ENCODE measurements around the gene MACROD2. TPM values are rescaled to one million over a fixed set of nuclear protein-coding genes. Genes with fewer than 3 reads are reported as not detected.
"Not testable (repeated sequence)": the region's sequence is repeated elsewhere in the genome, so short reads cannot be mapped to it uniquely, and the experiment has no call there.

The MACROD2 gene
- total and polyA plus RNA-seq, 8 donors, result 0.78 to 31.3 (median 10.9) TPM; not detected in 1

- H3K4me3 ChIP-seq, result no peak overlapping the region
- intact Hi-C loops (cut with DNase I; ENCODE audit: low total_unique reads), result no loop called here
- 90 to 98% (median 96%) methylated on average over 1 of the region's 1 CpG for WGBS, 5 donors
Observed at GRCh38 chr20:14925300-14925699, 930.0 kb downstream of the MACROD2 start.

GRCh38 chr20:14926436-14926835 lies 931.1 kb downstream of the MACROD2 start:
- 85 to 97% (median 90%) methylated on average over 2 of the region's 2 CpGs for WGBS, 5 donors
- DNase-seq; H3K4me3 ChIP-seq; intact Hi-C loops (cut with DNase I; ENCODE audit: low total_unique reads); H3K36me3 ChIP-seq; H3K27ac ChIP-seq; H3K27me3 ChIP-seq; H3K9me3 ChIP-seq; H3K4me1 ChIP-seq: not testable (repeated sequence)

More at GRCh38 chr20:14925300-14925699, 930.0 kb downstream of the MACROD2 start:
- DNase-seq, result no peak
- peaks cover 0 to 2% (median under 1%) of the 10 kb centered on the region in 4 donors for H3K4me1 ChIP-seq
- H3K27me3 ChIP-seq, result no peaks in the 10 kb centered on the region
- H3K36me3 ChIP-seq, result no peaks in the 10 kb centered on the region
- TF ChIP-seq POLR2AphosphoS5 (IDR thresholded peaks at IDR 0.05), result no peak
- no peak for TF ChIP-seq EP300 (IDR thresholded peaks at IDR 0.05)
- TF ChIP-seq CTCF (IDR thresholded peaks at IDR 0.05), result no peak
- no peak for TF ChIP-seq POLR2A (IDR thresholded peaks at IDR 0.05)
- no peak overlapping the region for H3K27ac ChIP-seq
- H3K9me3 ChIP-seq, result no peaks in the 10 kb centered on the region

GRCh38 chr20:14928083-14928482 lies 932.8 kb downstream of the MACROD2 start:
- DNase-seq, result no peak
- Histone ChIP-seq H3K4me3 (no peak overlapping the region), H3K36me3 (no peaks in the 10 kb centered on the region), H3K27ac (no peak overlapping the region), H3K9me3 (no peaks in the 10 kb centered on the region), H3K27me3 (no peaks in the 10 kb centered on the region), H3K4me1 (no peaks in the 10 kb centered on the region)
- intact Hi-C loops (cut with DNase I; ENCODE audit: low total_unique reads), result no loop called here
- no peak for TF ChIP-seq CTCF (IDR thresholded peaks at IDR 0.05)
- TF ChIP-seq EP300 (IDR thresholded peaks at IDR 0.05), result no peak
- no peak for TF ChIP-seq POLR2AphosphoS5 (IDR thresholded peaks at IDR 0.05)
- TF ChIP-seq POLR2A (IDR thresholded peaks at IDR 0.05), result no peak
- 7 to 43% (median 24%) methylated on average over 3 of the region's 3 CpGs for WGBS, 5 donors

- no peak for DNase-seq
- 89 to 99% (median 98%) methylated on average over 8 of the region's 8 CpGs for WGBS, 5 donors
- Histone ChIP-seq H3K4me1 (no peaks in the 10 kb centered on the region), H3K4me3 (no peak overlapping the region), H3K27me3 (no peaks in the 10 kb centered on the region), H3K36me3 (no peaks in the 10 kb centered on the region), H3K27ac (no peak overlapping the region), H3K9me3 (no peaks in the 10 kb centered on the region)
- TF ChIP-seq POLR2A (IDR thresholded peaks at IDR 0.05), result no peak
- TF ChIP-seq POLR2AphosphoS5 (IDR thresholded peaks at IDR 0.05), result no peak
- TF ChIP-seq EP300 (IDR thresholded peaks at IDR 0.05), result no peak
- no peak for TF ChIP-seq CTCF (IDR thresholded peaks at IDR 0.05)
- intact Hi-C loops (cut with DNase I; ENCODE audit: low total_unique reads), result no loop called here
Observed at GRCh38 chr20:14929388-14929787, 934.1 kb downstream of the MACROD2 start.

GRCh38 chr20:14932040-14932439 lies 936.7 kb downstream of the MACROD2 start:
- 81 to 100% (median 93%) methylated on average over 4 of the region's 4 CpGs for WGBS, 5 donors
- no peak overlapping the region for H3K27ac ChIP-seq
- H3K9me3 ChIP-seq, result no peaks in the 10 kb centered on the region
- no peaks in the 10 kb centered on the region for H3K4me1 ChIP-seq
- no peak overlapping the region for H3K4me3 ChIP-seq
- TF ChIP-seq EP300 (IDR thresholded peaks at IDR 0.05) (no peak), CTCF (IDR thresholded peaks at IDR 0.05) (no peak), POLR2AphosphoS5 (IDR thresholded peaks at IDR 0.05) (no peak), POLR2A (IDR thresholded peaks at IDR 0.05) (no peak)
- intact Hi-C loops (cut with DNase I; ENCODE audit: low total_unique reads), result no loop called here
- no peaks in the 10 kb centered on the region for H3K36me3 ChIP-seq
- no peak for DNase-seq
- no peaks in the 10 kb centered on the region for H3K27me3 ChIP-seq
